ENCODE measurements around the gene EFNB2. TPM values are rescaled to one million over a fixed set of nuclear protein-coding genes. Genes with fewer than 3 reads are reported as not detected.
A peak's percentile ranks its signal among the peaks of the same experiment; 100 is the strongest.

EFNB2 gene
- total and polyA plus RNA-seq, 2 of the 13 experiments (the other 11 are each of a cell fraction or from before 2014, with no cell fraction given), result 0.11 to 0.20 TPM

DNA sequence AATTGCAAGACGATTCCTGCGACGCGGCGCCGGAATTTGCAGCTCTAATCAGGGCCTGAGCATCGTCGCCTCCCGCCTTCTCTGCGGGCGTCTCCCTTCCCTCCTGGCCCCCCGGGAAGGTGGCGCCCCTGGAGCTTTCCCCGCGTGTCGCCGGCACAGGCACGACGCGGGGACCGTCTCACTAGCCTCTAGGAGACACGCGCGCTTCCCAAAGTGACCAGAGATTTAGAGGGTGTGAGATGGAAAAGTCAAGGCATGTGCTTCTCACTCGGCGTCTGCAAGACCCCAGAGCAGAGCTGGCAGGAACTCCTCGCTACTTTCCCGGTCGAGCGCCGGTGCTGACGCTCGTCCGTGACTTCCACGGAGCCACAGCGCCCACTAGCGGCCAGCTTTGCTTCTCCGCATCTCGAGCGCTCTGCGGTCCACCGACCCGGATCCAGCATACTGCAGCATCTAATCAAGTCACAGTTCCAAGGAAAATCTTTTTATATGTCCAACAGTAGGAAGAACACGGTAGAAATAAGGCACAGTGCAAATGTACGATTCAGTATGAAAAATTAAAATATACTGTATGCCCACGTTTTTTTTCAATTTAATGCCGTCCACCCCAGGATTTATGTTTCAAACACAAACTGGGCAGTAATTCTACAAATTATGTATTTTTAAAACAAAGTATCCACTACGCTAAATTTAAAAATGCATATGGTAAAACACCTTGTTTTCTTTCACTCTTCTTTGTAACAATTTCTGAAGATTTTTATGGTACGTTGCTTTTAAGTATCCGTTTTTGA lies 977 bp upstream of the EFNB2 start (continued):
- TF ChIP-seq, protein P1, sequence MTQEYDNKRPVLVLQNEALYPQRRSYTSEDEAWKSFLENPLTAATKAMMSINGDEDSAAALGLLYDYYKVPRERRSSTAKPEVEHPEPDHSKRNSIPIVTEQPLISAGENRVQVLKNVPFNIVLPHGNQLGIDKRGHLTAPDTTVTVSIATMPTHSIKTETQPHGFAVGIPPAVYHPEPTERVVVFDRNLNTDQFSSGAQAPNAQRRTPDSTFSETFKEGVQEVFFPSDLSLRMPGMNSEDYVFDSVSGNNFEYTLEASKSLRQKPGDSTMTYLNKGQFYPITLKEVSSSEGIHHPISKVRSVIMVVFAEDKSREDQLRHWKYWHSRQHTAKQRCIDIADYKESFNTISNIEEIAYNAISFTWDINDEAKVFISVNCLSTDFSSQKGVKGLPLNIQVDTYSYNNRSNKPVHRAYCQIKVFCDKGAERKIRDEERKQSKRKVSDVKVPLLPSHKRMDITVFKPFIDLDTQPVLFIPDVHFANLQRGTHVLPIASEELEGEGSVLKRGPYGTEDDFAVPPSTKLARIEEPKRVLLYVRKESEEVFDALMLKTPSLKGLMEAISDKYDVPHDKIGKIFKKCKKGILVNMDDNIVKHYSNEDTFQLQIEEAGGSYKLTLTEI (CRISPR knock-in tag; conservative IDR thresholded peaks at IDR 0.05), result no peak
- TF ChIP-seq ZNF564 (CRISPR knock-in tag; IDR thresholded peaks at IDR 0.05) (no peak), ZNF549 (CRISPR knock-in tag; IDR thresholded peaks at IDR 0.05) (no peak), EP300 (IDR thresholded peaks at IDR 0.05; ENCODE audit: low read depth in 2 of 2, low read length in 2 of 2) (no peak), EP300 (CRISPR knock-in tag; IDR thresholded peaks at IDR 0.05; ENCODE audit: borderline replicate concordance) (no peak), ZNF674 (CRISPR knock-in tag; IDR thresholded peaks at IDR 0.05; ENCODE audit: low read depth) (no peak), ZNF292 (CRISPR knock-in tag; IDR thresholded peaks at IDR 0.05; ENCODE audit: borderline replicate concordance, low read depth) (no peak), TRIM24 (CRISPR knock-in tag; IDR thresholded peaks at IDR 0.05) (no peak), MTA1 (CRISPR knock-in tag; IDR thresholded peaks at IDR 0.05; ENCODE audit: borderline replicate concordance) (peak; percentile 59; the same call in 1 of the 2 replicates), SAP130 (CRISPR knock-in tag; IDR thresholded peaks at IDR 0.05; ENCODE audit: low read depth) (peak; percentile 27; the same call in 1 of the 2 replicates), ZNF772 (CRISPR knock-in tag; IDR thresholded peaks at IDR 0.05) (no peak), LCORL (IDR thresholded peaks at IDR 0.05) (no peak), LCORL (CRISPR knock-in tag; IDR thresholded peaks at IDR 0.05) (0 out of 2 replicates have a peak, but pooled peaks have one; percentile 13), SIX1 (CRISPR knock-in tag; IDR thresholded peaks at IDR 0.05; ENCODE audit: borderline replicate concordance) (no peak), BRCA1 (CRISPR knock-in tag; IDR thresholded peaks at IDR 0.05) (no peak), STAT5B (CRISPR knock-in tag; IDR thresholded peaks at IDR 0.05) (no peak)
- TF ChIP-seq, protein P2, sequence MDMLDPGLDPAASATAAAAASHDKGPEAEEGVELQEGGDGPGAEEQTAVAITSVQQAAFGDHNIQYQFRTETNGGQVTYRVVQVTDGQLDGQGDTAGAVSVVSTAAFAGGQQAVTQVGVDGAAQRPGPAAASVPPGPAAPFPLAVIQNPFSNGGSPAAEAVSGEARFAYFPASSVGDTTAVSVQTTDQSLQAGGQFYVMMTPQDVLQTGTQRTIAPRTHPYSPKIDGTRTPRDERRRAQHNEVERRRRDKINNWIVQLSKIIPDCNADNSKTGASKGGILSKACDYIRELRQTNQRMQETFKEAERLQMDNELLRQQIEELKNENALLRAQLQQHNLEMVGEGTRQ (IDR thresholded peaks at IDR 0.05; ENCODE audit: low read depth, low read length), result no peak
- TF ChIP-seq, protein P2 (CRISPR knock-in tag; IDR thresholded peaks at IDR 0.05; ENCODE audit: borderline replicate concordance), result no peak
- TF ChIP-seq, protein P3, sequence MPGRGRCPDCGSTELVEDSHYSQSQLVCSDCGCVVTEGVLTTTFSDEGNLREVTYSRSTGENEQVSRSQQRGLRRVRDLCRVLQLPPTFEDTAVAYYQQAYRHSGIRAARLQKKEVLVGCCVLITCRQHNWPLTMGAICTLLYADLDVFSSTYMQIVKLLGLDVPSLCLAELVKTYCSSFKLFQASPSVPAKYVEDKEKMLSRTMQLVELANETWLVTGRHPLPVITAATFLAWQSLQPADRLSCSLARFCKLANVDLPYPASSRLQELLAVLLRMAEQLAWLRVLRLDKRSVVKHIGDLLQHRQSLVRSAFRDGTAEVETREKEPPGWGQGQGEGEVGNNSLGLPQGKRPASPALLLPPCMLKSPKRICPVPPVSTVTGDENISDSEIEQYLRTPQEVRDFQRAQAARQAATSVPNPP (CRISPR knock-in tag; IDR thresholded peaks at IDR 0.05), result no peak; the same call in 1 of the 2 replicates
- TF ChIP-seq, protein P4, sequence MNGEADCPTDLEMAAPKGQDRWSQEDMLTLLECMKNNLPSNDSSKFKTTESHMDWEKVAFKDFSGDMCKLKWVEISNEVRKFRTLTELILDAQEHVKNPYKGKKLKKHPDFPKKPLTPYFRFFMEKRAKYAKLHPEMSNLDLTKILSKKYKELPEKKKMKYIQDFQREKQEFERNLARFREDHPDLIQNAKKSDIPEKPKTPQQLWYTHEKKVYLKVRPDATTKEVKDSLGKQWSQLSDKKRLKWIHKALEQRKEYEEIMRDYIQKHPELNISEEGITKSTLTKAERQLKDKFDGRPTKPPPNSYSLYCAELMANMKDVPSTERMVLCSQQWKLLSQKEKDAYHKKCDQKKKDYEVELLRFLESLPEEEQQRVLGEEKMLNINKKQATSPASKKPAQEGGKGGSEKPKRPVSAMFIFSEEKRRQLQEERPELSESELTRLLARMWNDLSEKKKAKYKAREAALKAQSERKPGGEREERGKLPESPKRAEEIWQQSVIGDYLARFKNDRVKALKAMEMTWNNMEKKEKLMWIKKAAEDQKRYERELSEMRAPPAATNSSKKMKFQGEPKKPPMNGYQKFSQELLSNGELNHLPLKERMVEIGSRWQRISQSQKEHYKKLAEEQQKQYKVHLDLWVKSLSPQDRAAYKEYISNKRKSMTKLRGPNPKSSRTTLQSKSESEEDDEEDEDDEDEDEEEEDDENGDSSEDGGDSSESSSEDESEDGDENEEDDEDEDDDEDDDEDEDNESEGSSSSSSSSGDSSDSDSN (CRISPR knock-in tag; IDR thresholded peaks at IDR 0.05), result no peak; the same call in 1 of the 2 replicates
- TF ChIP-seq, protein P5, sequence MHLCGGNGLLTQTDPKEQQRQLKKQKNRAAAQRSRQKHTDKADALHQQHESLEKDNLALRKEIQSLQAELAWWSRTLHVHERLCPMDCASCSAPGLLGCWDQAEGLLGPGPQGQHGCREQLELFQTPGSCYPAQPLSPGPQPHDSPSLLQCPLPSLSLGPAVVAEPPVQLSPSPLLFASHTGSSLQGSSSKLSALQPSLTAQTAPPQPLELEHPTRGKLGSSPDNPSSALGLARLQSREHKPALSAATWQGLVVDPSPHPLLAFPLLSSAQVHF (CRISPR knock-in tag; IDR thresholded peaks at IDR 0.05), result no peak
